Measurements from ENCODE around the gene EXOC3L4.

- TF ChIP-seq POLR2A (IDR thresholded peaks at IDR 0.05) = no peak
- TF ChIP-seq CTCF (IDR thresholded peaks at IDR 0.05) = no peak
Observed at GRCh38 chr14:103155010-103155409, 60.5 kb downstream of the EXOC3L4 start.
